Endothelial cell of umbilical vein (primary cell): Measurements from ENCODE around the gene RTBDN.

Source experiments
- CTCF ChIP-seq, 2 donors: IDR thresholded peaks; 1 replicate in 1 of 2; 2 replicates in 1 of 2; pipeline ENCODE4 v1.5.1; 2011; ENCODE audit warnings: low read length in 2 of 2, mild to moderate bottlenecking in 2 of 2, moderate library complexity in 2 of 2, control low read depth in 1 of 2, inconsistent platforms in 1 of 2, low read depth in 1 of 2; ENCODE audit not compliant: insufficient read depth in 1 of 2; ENCODE audit errors: extremely low read depth in 1 of 2
- EZH2 ChIP-seq: IDR thresholded peaks from 2 replicates; pipeline ENCODE4 v1.6.1; 2012; ENCODE audit warnings: borderline replicate concordance, low read depth, mild to moderate bottlenecking, moderate library complexity, low read length, inconsistent platforms; ENCODE audit not compliant: severe bottlenecking
- FOS ChIP-seq: IDR thresholded peaks from 2 replicates; pipeline ENCODE4 v1.6.1; 2011; ENCODE audit warnings: mild to moderate bottlenecking, low read length, moderate library complexity, borderline replicate concordance; ENCODE audit not compliant: insufficient read depth
- MYC ChIP-seq: IDR thresholded peaks from one replicate; pipeline ENCODE4 v1.6.1; 2011; ENCODE audit warnings: mild to moderate bottlenecking, low read depth, low read length
- POLR2A ChIP-seq: IDR thresholded peaks from 2 replicates; pipeline ENCODE4 v1.6.1; 2012; ENCODE audit warnings: low read depth, mild to moderate bottlenecking, control low read depth, low read length

GRCh38 chr19:12875086-12875485 lies 40.7 kb upstream of the RTBDN start:
- TF ChIP-seq CTCF (IDR thresholded peaks at IDR 0.05; ENCODE audit: extremely low read depth in 1 of 2, insufficient read depth in 1 of 2, low read depth in 1 of 2, low read length in 2 of 2) (no peak), EZH2 (no peak), MYC (no peak), POLR2A (no peak), FOS (no peak)
